DMS 273 (cell line): ENCODE data around the gene PRSS8.
"Not testable (repeated sequence)": the region's sequence is repeated elsewhere in the genome, so short reads cannot be mapped to it uniquely, and the experiment has no call there.

Experiments
- DNase-seq: peaks from one replicate; lab custom pipeline; 2025; ENCODE audit not compliant: unreplicated experiment; lab: John Stamatoyannopoulos, UW

Gene PRSS8

GRCh38 chr16:31145398-31145990 lies 10.0 kb upstream of the PRSS8 start:
- DNase-seq = no peak

GRCh38 chr16:31144418-31144817 lies 8.9 kb upstream of the PRSS8 start:
- DNase-seq = not testable (repeated sequence)

GRCh38 chr16:31143694-31144148 lies 8.2 kb upstream of the PRSS8 start:
- DNase-seq = no peak

GRCh38 chr16:31143011-31143693 lies 7.6 kb upstream of the PRSS8 start:
- DNase-seq = no peak

GRCh38 chr16:31142109-31143010 lies 6.8 kb upstream of the PRSS8 start:
- DNase-seq = peak; percentile 100

GRCh38 chr16:31141489-31142108 lies 6.1 kb upstream of the PRSS8 start:
- peak; percentile 82 for DNase-seq

- not testable (repeated sequence) for DNase-seq
Observed at GRCh38 chr16:31141071-31141469, 5.5 kb upstream of the PRSS8 start.

- DNase-seq = no peak
Observed at GRCh38 chr16:31138621-31139578, 3.4 kb upstream of the PRSS8 start.

- DNase-seq = not testable (repeated sequence)
Observed at GRCh38 chr16:31136822-31137499, 1.4 kb upstream of the PRSS8 start.

- no peak for DNase-seq
Observed at GRCh38 chr16:31136287-31136662, 748 bp upstream of the PRSS8 start.

- peak; percentile 72 for DNase-seq
Observed at GRCh38 chr16:31134625-31135534, 647 bp downstream of the PRSS8 start.

GRCh38 chr16:31134091-31134571 lies 1.4 kb downstream of the PRSS8 start:
- DNase-seq = no peak

- DNase-seq = no peak
Observed at GRCh38 chr16:31133046-31133501, 2.5 kb downstream of the PRSS8 start.

- no peak for DNase-seq
Observed at GRCh38 chr16:31132303-31132979, 3.1 kb downstream of the PRSS8 start.

- no peak for DNase-seq
Observed at GRCh38 chr16:31131841-31132271, 3.7 kb downstream of the PRSS8 start.

- DNase-seq = no peak
Observed at GRCh38 chr16:31131416-31131815, 4.1 kb downstream of the PRSS8 start.

- DNase-seq = no peak
Observed at GRCh38 chr16:31130899-31131298, 4.6 kb downstream of the PRSS8 start.
